T-helper 1 cell treated with Interleukin-12 subunit alpha and Interleukin-12 subunit beta and Interleukin-4 antibody, amounts not matched to agents 30 ng/mL and 1 ng/mL, for 36 hours (primary cell): ENCODE measurements around the gene ZNF470. TPM values are rescaled to one million over a fixed set of nuclear protein-coding genes. Genes with fewer than 3 reads are reported as not detected.

Source experiments
- intact Hi-C: fragments of 100-400 bp; cut with micrococcal nuclease; formaldehyde crosslinking; loops from one replicate; pipeline ENCODE4 v1.15.1; 2024
- total RNA-seq: library from RNA; stranded (reverse); gene quantifications from 2 replicates; pipeline ENCODE4 v1.2.3, GENCODE V29; 2022

The ZNF470 gene
- total RNA-seq, 1 donor from 2014 or later: 2.4 TPM

- intact Hi-C loops: no loop called here
Measured at GRCh38 chr19:56603829-56604228, 36.6 kb downstream of the ZNF470 start.

GRCh38 chr19:56608274-56608964 is 41.2 kb downstream of the ZNF470 start:
- intact Hi-C loops: no loop called here

GRCh38 chr19:56611288-56611687 is 44.0 kb downstream of the ZNF470 start:
- intact Hi-C loops: no loop called here

GRCh38 chr19:56612737-56613136 is 45.5 kb downstream of the ZNF470 start:
- intact Hi-C loops: no loop called here

GRCh38 chr19:56613639-56614038 is 46.4 kb downstream of the ZNF470 start:
- intact Hi-C loops: no loop called here

- intact Hi-C loops: no loop called here
Measured at GRCh38 chr19:56617531-56617930, 50.3 kb downstream of the ZNF470 start.

- intact Hi-C loops: no loop called here
Measured at GRCh38 chr19:56619121-56619520, 51.9 kb downstream of the ZNF470 start.

GRCh38 chr19:56622374-56622773 is 55.1 kb downstream of the ZNF470 start:
- intact Hi-C loops: no loop called here

- intact Hi-C loops: no loop called here
Measured at GRCh38 chr19:56623006-56623405, 55.7 kb downstream of the ZNF470 start.

GRCh38 chr19:56625708-56626107 is 58.4 kb downstream of the ZNF470 start:
- intact Hi-C loops: no loop called here

GRCh38 chr19:56633021-56633420 is 65.8 kb downstream of the ZNF470 start:
- intact Hi-C loops: no loop called here

- intact Hi-C loops: no loop called here
Measured at GRCh38 chr19:56637976-56638555, 70.8 kb downstream of the ZNF470 start.

Other genes with a start within 250 kb of the ZNF470 start
- gene ZNF582, start 173.9 kb upstream of the ZNF470 start, total RNA-seq: 1.3 and 2.3 TPM in 2 replicates
- 3.4 and 3.5 TPM in 2 replicates for gene ZNF583, start 163.1 kb upstream of the ZNF470 start, total RNA-seq
- not detected in 2 replicates for gene ZNF667, start 90.1 kb upstream of the ZNF470 start, total RNA-seq
- gene ZNF471, start 59.6 kb upstream of the ZNF470 start, total RNA-seq: 0.17 and 0.27 TPM in 2 replicates
- gene ZFP28, start 28.5 kb upstream of the ZNF470 start, total RNA-seq: 2.4 and 2.9 TPM in 2 replicates
- 6.1 and 6.2 TPM in 2 replicates for gene ZNF71, start 27.8 kb downstream of the ZNF470 start, total RNA-seq
- 0.27 TPM in 2 replicates for gene SMIM17, start 75.7 kb downstream of the ZNF470 start, total RNA-seq
- 0.10 and 0.20 TPM in 2 replicates for gene ZNF835, start 104.3 kb downstream of the ZNF470 start, total RNA-seq